T-helper 1 cell treated with Interleukin-12 subunit alpha and Interleukin-12 subunit beta and Interleukin-4 antibody, amounts not matched to agents 30 μg/mL and 1 μg/mL, for 36 hours (primary cell): ENCODE data around the gene RPS6KB2.
A peak's percentile ranks its signal among the peaks of the same experiment; 100 is the strongest.

Experiments used
- H3K27ac Mint-ChIP-seq: one replicate; pipeline ENCODE4 v1.8.0; 2021; ENCODE audit warnings: mild to moderate bottlenecking, mixed read lengths
- H3K27me3 Mint-ChIP-seq: one replicate; pipeline ENCODE4 v1.8.0; 2021; ENCODE audit warnings: low read depth, mixed read lengths
- H3K36me3 Mint-ChIP-seq: one replicate; pipeline ENCODE4 v1.8.0; 2021; ENCODE audit warnings: low read depth, mixed read lengths
- H3K4me1 Mint-ChIP-seq: one replicate; pipeline ENCODE4 v1.8.0; 2021; ENCODE audit warnings: low read depth, mixed read lengths
- H3K4me3 Mint-ChIP-seq: one replicate; pipeline ENCODE4 v1.8.0; 2021; ENCODE audit warnings: mild to moderate bottlenecking, moderate library complexity, mixed read lengths
- H3K9me3 Mint-ChIP-seq: one replicate; pipeline ENCODE4 v1.8.0; 2021; ENCODE audit warnings: mixed read lengths

The RPS6KB2 gene

GRCh38 chr11:67450796-67451657 lies 22.7 kb downstream of the RPS6KB2 start:
- no peak overlapping the region for H3K27ac Mint-ChIP-seq
- H3K4me3 Mint-ChIP-seq = no peak overlapping the region
- H3K4me1 Mint-ChIP-seq = peaks cover 17% of the 10 kb centered on the region
- H3K36me3 Mint-ChIP-seq = peaks cover 2% of the 10 kb centered on the region
- no peaks in the 10 kb centered on the region for H3K27me3 Mint-ChIP-seq
- H3K9me3 Mint-ChIP-seq = no peaks in the 10 kb centered on the region

GRCh38 chr11:67451658-67451976 lies 23.3 kb downstream of the RPS6KB2 start:
- Mint-ChIP-seq H3K36me3 (no peaks in the 10 kb centered on the region), H3K27ac (no peak overlapping the region), H3K9me3 (no peaks in the 10 kb centered on the region)

GRCh38 chr11:67452141-67452952 lies 24.1 kb downstream of the RPS6KB2 start, which contains the start of gene GPR152:
Gene GPR152 (minus strand): TSS chr11:67452729. CDS start chr11:67452724, 5 bp downstream.
- H3K27me3 Mint-ChIP-seq = no peaks in the 10 kb centered on the region
- H3K9me3 Mint-ChIP-seq = no peaks in the 10 kb centered on the region
- H3K4me1 Mint-ChIP-seq = peaks cover 10% of the 10 kb centered on the region
- H3K27ac Mint-ChIP-seq = no peak within 1 kb of the TSS
- H3K4me3 Mint-ChIP-seq = no peak within 1 kb of the TSS
- no peaks in the 10 kb centered on the region for H3K36me3 Mint-ChIP-seq

More at GRCh38 chr11:67451658-67451976, 23.3 kb downstream of the RPS6KB2 start:
- Mint-ChIP-seq H3K4me3 (no peak overlapping the region), H3K4me1 (peaks cover 12% of the 10 kb centered on the region), H3K27me3 (no peaks in the 10 kb centered on the region)

GRCh38 chr11:67453816-67454732 lies 25.8 kb downstream of the RPS6KB2 start:
- Mint-ChIP-seq H3K9me3 (no peaks in the 10 kb centered on the region), H3K4me1 (peaks cover 3% of the 10 kb centered on the region), H3K36me3 (no peaks in the 10 kb centered on the region), H3K27me3 (no peaks in the 10 kb centered on the region), H3K4me3 (no peak overlapping the region), H3K27ac (no peak overlapping the region)

GRCh38 chr11:67455054-67455453 lies 26.8 kb downstream of the RPS6KB2 start, which contains the start of gene CABP4:
Gene CABP4 (plus strand): TSS chr11:67455354. CDS start chr11:67455424, 70 bp downstream.
- no peaks in the 10 kb centered on the region for H3K36me3 Mint-ChIP-seq
- H3K27ac Mint-ChIP-seq = no peak within 1 kb of the TSS
- no peak within 1 kb of the TSS for H3K4me3 Mint-ChIP-seq
- no peaks in the 10 kb centered on the region for H3K27me3 Mint-ChIP-seq
- no peaks in the 10 kb centered on the region for H3K4me1 Mint-ChIP-seq
- no peaks in the 10 kb centered on the region for H3K9me3 Mint-ChIP-seq

- Mint-ChIP-seq H3K27me3 (peaks cover 3% of the 10 kb centered on the region), H3K4me1 (no peaks in the 10 kb centered on the region), H3K27ac (no peak overlapping the region), H3K9me3 (no peaks in the 10 kb centered on the region), H3K4me3 (no peak overlapping the region), H3K36me3 (no peaks in the 10 kb centered on the region)
Measured at GRCh38 chr11:67456068-67456705, 27.9 kb downstream of the RPS6KB2 start.

GRCh38 chr11:67457453-67457852 lies 29.2 kb downstream of the RPS6KB2 start:
- Mint-ChIP-seq H3K4me3 (no peak overlapping the region), H3K36me3 (no peaks in the 10 kb centered on the region), H3K4me1 (no peaks in the 10 kb centered on the region), H3K27ac (no peak overlapping the region), H3K9me3 (no peaks in the 10 kb centered on the region), H3K27me3 (peaks cover 3% of the 10 kb centered on the region)

GRCh38 chr11:67458266-67458665 lies 30.0 kb downstream of the RPS6KB2 start:
- H3K36me3 Mint-ChIP-seq = no peaks in the 10 kb centered on the region

GRCh38 chr11:67463186-67463585 lies 34.9 kb downstream of the RPS6KB2 start:
- Mint-ChIP-seq H3K4me1 (peaks cover 23% of the 10 kb centered on the region), H3K27ac (no peak overlapping the region), H3K27me3 (peaks cover 3% of the 10 kb centered on the region)

More at GRCh38 chr11:67458266-67458665, 30.0 kb downstream of the RPS6KB2 start:
- Mint-ChIP-seq H3K4me1 (no peaks in the 10 kb centered on the region), H3K27ac (no peak overlapping the region), H3K9me3 (no peaks in the 10 kb centered on the region), H3K4me3 (no peak overlapping the region), H3K27me3 (peaks cover 3% of the 10 kb centered on the region)

GRCh38 chr11:67463680-67464410 lies 35.6 kb downstream of the RPS6KB2 start:
- peaks cover 3% of the 10 kb centered on the region for H3K27me3 Mint-ChIP-seq

More at GRCh38 chr11:67463186-67463585, 34.9 kb downstream of the RPS6KB2 start:
- H3K36me3 Mint-ChIP-seq = no peaks in the 10 kb centered on the region
- H3K4me3 Mint-ChIP-seq = no peak overlapping the region
- no peaks in the 10 kb centered on the region for H3K9me3 Mint-ChIP-seq

GRCh38 chr11:67464411-67465188 lies 36.3 kb downstream of the RPS6KB2 start:
- H3K27ac Mint-ChIP-seq = peak overlapping the region; percentile 88
- H3K4me3 Mint-ChIP-seq = peak overlapping the region; percentile 84
- H3K27me3 Mint-ChIP-seq = peaks cover 3% of the 10 kb centered on the region
- H3K36me3 Mint-ChIP-seq = no peaks in the 10 kb centered on the region
- H3K9me3 Mint-ChIP-seq = no peaks in the 10 kb centered on the region
- H3K4me1 Mint-ChIP-seq = peaks cover 29% of the 10 kb centered on the region

More at GRCh38 chr11:67463680-67464410, 35.6 kb downstream of the RPS6KB2 start:
- H3K36me3 Mint-ChIP-seq = no peaks in the 10 kb centered on the region
- H3K9me3 Mint-ChIP-seq = no peaks in the 10 kb centered on the region
- H3K4me1 Mint-ChIP-seq = peaks cover 26% of the 10 kb centered on the region
- peak overlapping the region; percentile 84 for H3K4me3 Mint-ChIP-seq
- peak overlapping the region; percentile 49 for H3K27ac Mint-ChIP-seq

GRCh38 chr11:67465189-67465510 lies 36.9 kb downstream of the RPS6KB2 start:
- Mint-ChIP-seq H3K27ac (peak overlapping the region; percentile 88), H3K36me3 (no peaks in the 10 kb centered on the region), H3K27me3 (peaks cover 3% of the 10 kb centered on the region), H3K9me3 (no peaks in the 10 kb centered on the region), H3K4me1 (peaks cover 29% of the 10 kb centered on the region), H3K4me3 (peak overlapping the region; percentile 84)
